Amygdala (tissue), 56 donors: ENCODE data around the gene PLA2G4E.

Source experiments
- DNase-seq, 56 donors: peaks; one replicate each; lab custom pipeline; 2025; lab: John Stamatoyannopoulos, UW

PLA2G4E gene

GRCh38 chr15:41965441-41966413 is 55.1 kb downstream of the PLA2G4E start:
- DNase-seq, result no peak

GRCh38 chr15:41961595-41962202 is 59.1 kb downstream of the PLA2G4E start:
- DNase-seq, result no peak

GRCh38 chr15:41961001-41961518 is 59.8 kb downstream of the PLA2G4E start:
- DNase-seq, result no peak

DNA sequence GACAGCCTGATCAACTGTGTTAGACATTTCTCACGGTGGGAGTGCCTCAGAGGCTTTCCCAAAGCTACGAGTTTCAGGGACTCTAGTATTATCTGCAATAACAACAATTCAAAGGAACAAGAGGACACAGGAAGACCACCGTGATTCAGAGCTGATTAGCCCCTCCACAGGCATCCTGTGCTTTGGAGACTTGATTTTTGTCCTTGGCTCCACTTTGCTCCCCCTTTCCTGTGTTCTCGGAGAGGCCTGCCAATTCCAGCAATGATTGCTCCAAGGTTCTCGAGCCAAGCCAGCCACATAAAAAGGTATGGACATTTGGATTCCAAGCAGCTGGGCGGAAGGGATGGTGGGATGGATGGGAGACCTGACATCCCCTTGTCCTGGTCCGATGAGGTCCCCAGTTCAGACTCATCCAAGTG is 62.8 kb downstream of the PLA2G4E start:
- no peak for DNase-seq

GRCh38 chr15:41957021-41957897 is 63.6 kb downstream of the PLA2G4E start:
- DNase-seq, result no peak

DNA sequence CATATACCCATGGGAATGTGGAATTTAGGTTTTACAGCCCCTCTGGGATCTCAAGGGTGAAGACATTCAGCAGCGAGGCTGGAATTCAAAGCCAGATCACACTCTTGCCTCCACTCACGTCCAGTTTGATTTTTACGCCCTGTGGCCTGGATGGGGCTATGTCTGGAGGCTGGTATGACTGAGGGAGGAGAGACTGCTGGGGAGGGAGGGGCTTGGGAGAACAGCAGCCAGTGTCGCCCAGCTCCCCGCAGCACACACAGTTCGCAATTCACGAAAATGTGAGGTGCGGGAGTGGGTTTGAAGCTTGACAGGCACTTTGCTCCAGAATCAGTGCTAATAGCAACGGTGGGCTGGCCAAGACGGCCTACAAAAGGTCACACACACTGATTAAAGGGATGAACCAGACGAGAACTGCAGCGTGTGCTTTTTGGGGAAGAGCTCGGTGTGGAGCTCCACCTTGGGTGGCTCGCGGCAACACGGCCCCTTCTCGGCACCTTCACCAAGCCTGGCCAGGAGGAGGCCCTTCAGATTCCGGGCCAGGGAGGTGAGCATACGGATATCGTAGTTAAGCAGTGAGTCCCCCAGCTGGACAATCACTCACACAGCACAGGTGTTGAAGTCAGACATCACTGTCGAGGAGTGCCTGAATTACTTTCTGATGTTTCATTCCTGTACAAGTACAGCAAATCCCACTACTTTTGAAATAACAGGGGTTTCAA is 64.9 kb downstream of the PLA2G4E start:
- no peak for DNase-seq

- DNase-seq, result no peak
These were observed 65.7 kb downstream of the PLA2G4E start for GRCh38 chr15:41955100-41955499.

- no peak for DNase-seq
These were observed 66.8 kb downstream of the PLA2G4E start for GRCh38 chr15:41954036-41954435.

DNA sequence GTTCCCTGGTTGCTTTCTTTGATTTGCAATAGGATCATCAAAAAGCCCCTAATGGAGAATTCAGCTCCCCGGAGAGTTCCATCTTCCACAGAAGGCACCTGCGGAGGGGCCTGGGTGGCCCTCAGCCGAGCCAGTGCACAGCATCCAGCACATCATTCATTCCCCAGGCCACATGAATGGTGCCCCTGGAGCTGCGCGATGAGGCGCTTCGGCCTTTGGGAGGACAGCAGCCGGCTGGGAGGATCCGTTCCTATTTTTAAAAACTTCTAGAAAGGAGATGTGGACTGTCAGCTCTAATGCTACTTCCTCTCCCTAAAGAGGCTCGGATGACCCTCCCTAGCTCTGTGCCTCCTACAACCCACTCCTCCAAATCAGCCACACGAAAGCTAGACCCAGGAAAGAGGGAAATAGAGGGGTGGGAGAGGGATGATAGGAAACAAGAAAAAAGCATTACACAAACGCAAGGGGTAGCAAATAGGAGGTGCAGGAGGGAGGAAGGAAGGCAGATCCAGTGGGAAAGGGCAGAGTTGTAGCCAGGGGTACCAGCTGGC is 68.8 kb downstream of the PLA2G4E start:
- no peak for DNase-seq

GRCh38 chr15:41951571-41951970 is 69.3 kb downstream of the PLA2G4E start:
- DNase-seq, result no peak

DNA sequence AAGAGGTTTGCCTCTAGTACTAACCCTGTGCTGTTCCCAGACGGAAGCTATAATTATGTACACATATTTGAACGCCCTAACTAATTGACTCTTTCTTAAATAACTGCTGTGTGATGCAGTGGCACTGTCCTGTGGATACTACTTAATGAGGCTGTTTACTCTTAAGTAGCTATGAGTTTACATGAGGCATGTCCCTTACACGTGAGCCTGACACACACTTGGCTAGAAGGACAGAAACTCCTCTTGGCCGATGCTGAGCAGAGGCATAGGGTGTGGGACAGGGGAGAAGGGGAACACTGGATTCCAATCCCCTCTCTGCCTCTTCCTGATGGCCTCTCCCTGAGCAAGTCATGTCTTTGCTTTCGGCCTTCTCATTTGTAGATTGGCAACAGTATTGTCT is 70.4 kb downstream of the PLA2G4E start:
- DNase-seq, result no peak

DNA sequence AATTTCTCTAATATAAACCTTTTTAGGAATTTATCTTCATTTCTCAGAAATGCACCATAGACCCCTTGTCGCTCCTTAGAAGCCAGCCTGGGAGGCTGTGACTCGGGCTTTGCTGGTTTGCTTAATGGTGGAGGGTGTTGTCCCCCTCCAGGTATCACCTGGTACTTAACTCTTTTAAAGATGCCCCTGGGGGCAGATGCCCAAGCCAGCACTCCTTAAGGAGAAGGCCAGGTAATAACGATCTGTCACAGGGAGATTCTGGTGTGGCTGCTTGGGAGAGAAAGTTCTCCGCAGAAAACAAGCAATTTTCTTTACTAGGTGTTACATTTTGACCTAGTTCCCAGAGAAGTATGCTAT is 70.7 kb downstream of the PLA2G4E start:
- DNase-seq, result no peak

DNA sequence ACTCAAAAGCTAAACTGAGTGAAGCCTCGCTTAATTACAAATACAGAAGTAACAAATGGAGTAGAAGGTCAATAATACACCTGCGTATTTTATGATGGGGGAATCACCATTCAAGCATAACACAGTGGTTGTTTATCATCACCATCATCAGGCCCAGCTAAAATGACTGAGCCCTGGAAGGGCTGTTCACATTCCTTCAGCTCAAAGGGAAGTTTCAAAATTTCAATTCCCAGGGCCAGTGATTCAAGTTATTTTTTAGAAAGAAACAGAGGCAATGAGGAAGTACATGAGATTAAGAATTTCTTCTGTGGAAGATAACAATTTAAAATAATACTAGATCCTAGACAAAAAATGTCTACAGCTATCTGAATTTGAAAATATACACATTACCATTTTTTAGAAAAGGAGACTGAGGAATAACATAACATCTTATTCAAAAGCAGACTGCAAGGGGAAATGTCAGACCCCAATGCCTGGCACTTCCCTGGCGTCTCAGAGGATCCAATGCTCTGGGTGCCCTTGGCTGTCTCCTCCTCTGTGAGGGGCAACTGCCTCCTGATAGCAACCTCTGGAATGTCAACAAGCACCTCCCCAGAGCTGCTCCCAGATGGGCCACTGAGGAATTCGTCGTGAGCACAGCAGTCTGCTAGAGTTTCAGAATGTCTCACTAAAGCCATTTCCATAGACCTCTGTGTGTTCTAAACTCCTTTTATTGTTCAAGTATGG is 71.3 kb downstream of the PLA2G4E start:
- no peak for DNase-seq

DNA sequence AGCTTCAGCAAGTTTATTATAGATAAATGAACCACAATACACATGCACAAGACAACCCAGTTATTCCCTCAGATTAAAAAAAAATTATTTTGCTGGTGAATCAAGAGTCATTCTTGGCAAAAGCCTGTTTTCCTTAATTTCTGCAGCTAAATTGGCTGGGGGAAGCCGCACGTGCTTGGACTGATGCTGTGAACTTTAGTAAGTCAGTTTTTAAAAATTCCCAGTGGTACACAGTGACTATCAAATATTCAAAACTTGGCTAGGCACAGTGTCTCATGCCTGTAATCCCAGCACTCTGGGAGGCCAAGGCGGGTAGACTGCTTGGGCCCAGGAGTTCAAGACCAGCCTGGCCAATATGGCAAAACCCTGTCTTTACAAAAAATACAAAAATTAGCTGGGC is 72.4 kb downstream of the PLA2G4E start:
- DNase-seq, result no peak

DNA sequence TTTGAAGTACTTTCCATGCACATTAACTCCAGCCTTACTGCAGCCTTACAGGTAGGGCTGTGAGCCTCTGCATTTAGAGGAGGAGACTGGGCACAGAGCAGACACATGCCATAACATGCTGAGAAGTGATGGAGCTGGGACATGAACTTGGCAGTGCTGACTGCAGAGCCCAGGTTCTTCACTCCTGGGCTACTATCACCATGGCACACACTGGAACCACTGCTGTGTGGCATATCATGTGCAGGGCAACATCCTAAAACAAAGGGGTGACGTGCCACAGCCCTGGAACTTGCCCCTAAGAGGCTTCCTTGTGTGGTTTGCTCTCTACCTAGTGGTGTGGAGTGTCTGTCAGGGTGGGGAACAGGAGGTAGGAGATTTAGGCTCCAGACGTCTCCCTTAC is 73.9 kb downstream of the PLA2G4E start:
- no peak for DNase-seq

GRCh38 chr15:41945731-41946130 is 75.1 kb downstream of the PLA2G4E start:
- no peak for DNase-seq

- no peak for DNase-seq
These were observed 75.6 kb downstream of the PLA2G4E start for GRCh38 chr15:41945221-41945620.

DNA sequence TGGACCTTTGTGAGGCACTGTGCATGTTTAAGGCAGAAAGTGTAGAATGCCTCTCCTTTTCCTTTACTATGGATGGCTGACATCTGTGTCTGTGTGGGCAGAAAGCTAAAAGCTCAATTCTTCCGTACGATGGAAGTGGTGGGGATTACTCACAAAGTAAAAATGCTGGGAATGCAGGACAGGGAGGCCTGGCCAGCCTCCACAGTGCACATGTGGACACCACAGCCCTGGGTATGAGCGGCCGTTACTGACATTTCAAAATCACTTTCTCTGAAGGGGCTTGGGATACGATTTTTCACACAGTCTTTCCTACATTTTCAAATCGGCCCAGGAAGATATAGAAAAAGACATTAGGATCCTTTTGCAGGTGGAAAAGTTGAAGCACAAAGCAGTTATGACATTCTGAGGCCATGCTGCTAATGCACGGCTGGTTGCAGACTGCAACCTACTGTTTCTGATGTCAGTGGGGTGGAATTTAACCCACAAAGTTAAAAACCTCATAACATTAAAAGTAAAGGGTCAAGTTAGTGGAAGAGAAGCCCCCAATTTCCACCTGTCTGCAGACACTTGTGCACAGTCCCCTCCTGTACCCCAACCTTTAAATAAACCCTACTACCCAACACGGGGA is 76.4 kb downstream of the PLA2G4E start:
- no peak for DNase-seq
